Measurements from ENCODE around the gene VKORC1. TPM values are rescaled to one million over a fixed set of nuclear protein-coding genes. Genes with fewer than 3 reads are reported as not detected.

The VKORC1 gene
- total and polyA plus RNA-seq, 2 of the 4 experiments (the other 2 are of a cell fraction) = 65.2 to 317 TPM

GRCh38 chr16:31113121-31114120, 18.8 kb upstream of the VKORC1 start (continued):
- no peak for TF ChIP-seq RFX5 (IDR thresholded peaks at IDR 0.05; ENCODE audit: low read depth, low read length)
- no peak for TF ChIP-seq NFE2L2 (IDR thresholded peaks at IDR 0.05; ENCODE audit: low read depth, low read length)

GRCh38 chr16:31112711-31113110, 18.1 kb upstream of the VKORC1 start:
- Histone ChIP-seq H3K18ac (ENCODE audit: low read depth, low read length) (no peak overlapping the region), H2BK20ac (ENCODE audit: low read depth, low read length) (no peak overlapping the region), H3K4me1 (ENCODE audit: control insufficient read depth, insufficient read depth, low read length) (peaks cover 2% of the 10 kb centered on the region; the same call in 1 of the 2 replicates), H3K27me3 (ENCODE audit: control insufficient read depth, insufficient read depth, low read length) (no peaks in the 10 kb centered on the region), H3K9me3 (ENCODE audit: control insufficient read depth, insufficient read depth, low read length) (no peaks in the 10 kb centered on the region), H3K23ac (ENCODE audit: low read depth, low read length) (no peak overlapping the region), H4K8ac (ENCODE audit: low read depth in 2 of 2, low read length in 2 of 2) (no peak overlapping the region), H3K4me2 (ENCODE audit: low read depth, low read length) (no peak overlapping the region), H3K56ac (ENCODE audit: extremely low read depth, insufficient read depth, low read length) (no peak overlapping the region), H3K9ac (ENCODE audit: low read depth, low read length) (no peak overlapping the region), H4K91ac (ENCODE audit: insufficient read depth, low read depth, low read length) (no peak overlapping the region), H2BK15ac (ENCODE audit: low read depth, low read length) (no peak overlapping the region), H3K9me1 (ENCODE audit: insufficient read depth, low read length) (peaks cover 11% of the 10 kb centered on the region; the same call in 1 of the 2 replicates), H2BK120ac (ENCODE audit: low read depth, low read length) (no peak overlapping the region), H3K79me1 (ENCODE audit: low read depth in 1 of 2, low read length in 2 of 2) (peaks cover 22 to 52% of the 10 kb centered on the region in 2 experiments), H3K27ac (ENCODE audit: insufficient read depth, low read length) (no peak overlapping the region), H3K14ac (replicated peaks; ENCODE audit: low read depth, low read length) (no peak overlapping the region), H4K20me1 (ENCODE audit: insufficient read depth, low read length) (no peaks in the 10 kb centered on the region; the same call in 1 of the 2 replicates), H2BK5ac (ENCODE audit: low read depth, low read length, poor library complexity, severe bottlenecking) (no peak overlapping the region), H4K5ac (ENCODE audit: low read depth, low read length) (no peak overlapping the region), H3K36me3 (ENCODE audit: control insufficient read depth, insufficient read depth, low read length) (peaks cover 40% of the 10 kb centered on the region), H2AK5ac (ENCODE audit: low read depth, low read length) (no peak overlapping the region), H2AFZ (replicated peaks; ENCODE audit: low read length, poor library complexity) (no peak overlapping the region), H3K4me3 (ENCODE audit: insufficient read depth, low read depth, low read length) (no peak overlapping the region), H3K4ac (ENCODE audit: low read depth, low read length) (no peak overlapping the region), H2AK9ac (replicated peaks; ENCODE audit: low read depth, low read length, poor library complexity) (no peak overlapping the region)
- 100% methylated on average over 2 of the region's 2 CpGs; no CpG with 5 or more reads in 1 of the 2 experiments for WGBS, 2 experiments (ENCODE audit: extremely low coverage in 2 of 2, insufficient read length in 1 of 2)
- dilution Hi-C loops (cut with HindIII; ENCODE audit: low sequenced_read_pairs, unreplicated experiment) (no loop called here), intact Hi-C loops (cut with micrococcal nuclease) (no loop called here), in situ Hi-C loops (cut with MboI; ENCODE audit: low sequenced_read_pairs) (no loop called here)
- ATAC-seq (ENCODE audit: low read depth) (no peak), DNase-seq (no peak)
- ChIA-PET POLR2A (ENCODE audit: unreplicated experiment) (no interaction called here), CTCF (no interaction called here)
- no TSS peak for BruUV-seq (replicated peaks)
- no peak for TF ChIP-seq RCOR1 (IDR thresholded peaks at IDR 0.05; ENCODE audit: insufficient replicate concordance, low read length)
- no peak for TF ChIP-seq CEBPB (IDR thresholded peaks at IDR 0.05; ENCODE audit: low read depth, low read length)
- TF ChIP-seq POLR2A (IDR thresholded peaks at IDR 0.05; ENCODE audit: low read depth, low read length) = no peak
- TF ChIP-seq, protein P1, sequence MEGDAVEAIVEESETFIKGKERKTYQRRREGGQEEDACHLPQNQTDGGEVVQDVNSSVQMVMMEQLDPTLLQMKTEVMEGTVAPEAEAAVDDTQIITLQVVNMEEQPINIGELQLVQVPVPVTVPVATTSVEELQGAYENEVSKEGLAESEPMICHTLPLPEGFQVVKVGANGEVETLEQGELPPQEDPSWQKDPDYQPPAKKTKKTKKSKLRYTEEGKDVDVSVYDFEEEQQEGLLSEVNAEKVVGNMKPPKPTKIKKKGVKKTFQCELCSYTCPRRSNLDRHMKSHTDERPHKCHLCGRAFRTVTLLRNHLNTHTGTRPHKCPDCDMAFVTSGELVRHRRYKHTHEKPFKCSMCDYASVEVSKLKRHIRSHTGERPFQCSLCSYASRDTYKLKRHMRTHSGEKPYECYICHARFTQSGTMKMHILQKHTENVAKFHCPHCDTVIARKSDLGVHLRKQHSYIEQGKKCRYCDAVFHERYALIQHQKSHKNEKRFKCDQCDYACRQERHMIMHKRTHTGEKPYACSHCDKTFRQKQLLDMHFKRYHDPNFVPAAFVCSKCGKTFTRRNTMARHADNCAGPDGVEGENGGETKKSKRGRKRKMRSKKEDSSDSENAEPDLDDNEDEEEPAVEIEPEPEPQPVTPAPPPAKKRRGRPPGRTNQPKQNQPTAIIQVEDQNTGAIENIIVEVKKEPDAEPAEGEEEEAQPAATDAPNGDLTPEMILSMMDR (conservative IDR thresholded peaks at IDR 0.05; ENCODE audit: low read depth, low read length) = no peak
- TF ChIP-seq MAFK (IDR thresholded peaks at IDR 0.05; ENCODE audit: low read depth, low read length) = no peak
- TF ChIP-seq ELK1 (IDR thresholded peaks at IDR 0.05; ENCODE audit: borderline replicate concordance, low read depth, low read length) = no peak
- TF ChIP-seq MXI1 (IDR thresholded peaks at IDR 0.05; ENCODE audit: borderline replicate concordance, low read depth, low read length) = no peak
- TF ChIP-seq NFE2L2 (IDR thresholded peaks at IDR 0.05; ENCODE audit: low read depth, low read length) = no peak
- no peak for TF ChIP-seq USF2 (IDR thresholded peaks at IDR 0.05; ENCODE audit: low read depth, low read length)
- TF ChIP-seq FOS (IDR thresholded peaks at IDR 0.05; ENCODE audit: low read depth, low read length) = no peak
- no peak for TF ChIP-seq RAD21 (IDR thresholded peaks at IDR 0.05; ENCODE audit: low read length)
